ENCODE results near the gene FRMD4A. TPM values are rescaled to one million over a fixed set of nuclear protein-coding genes. Genes with fewer than 3 reads are reported as not detected.
A peak's percentile ranks its signal among the peaks of the same experiment; 100 is the strongest.

Gene FRMD4A
- total RNA-seq, 1 donor from 2014 or later, result 236 TPM

DNA sequence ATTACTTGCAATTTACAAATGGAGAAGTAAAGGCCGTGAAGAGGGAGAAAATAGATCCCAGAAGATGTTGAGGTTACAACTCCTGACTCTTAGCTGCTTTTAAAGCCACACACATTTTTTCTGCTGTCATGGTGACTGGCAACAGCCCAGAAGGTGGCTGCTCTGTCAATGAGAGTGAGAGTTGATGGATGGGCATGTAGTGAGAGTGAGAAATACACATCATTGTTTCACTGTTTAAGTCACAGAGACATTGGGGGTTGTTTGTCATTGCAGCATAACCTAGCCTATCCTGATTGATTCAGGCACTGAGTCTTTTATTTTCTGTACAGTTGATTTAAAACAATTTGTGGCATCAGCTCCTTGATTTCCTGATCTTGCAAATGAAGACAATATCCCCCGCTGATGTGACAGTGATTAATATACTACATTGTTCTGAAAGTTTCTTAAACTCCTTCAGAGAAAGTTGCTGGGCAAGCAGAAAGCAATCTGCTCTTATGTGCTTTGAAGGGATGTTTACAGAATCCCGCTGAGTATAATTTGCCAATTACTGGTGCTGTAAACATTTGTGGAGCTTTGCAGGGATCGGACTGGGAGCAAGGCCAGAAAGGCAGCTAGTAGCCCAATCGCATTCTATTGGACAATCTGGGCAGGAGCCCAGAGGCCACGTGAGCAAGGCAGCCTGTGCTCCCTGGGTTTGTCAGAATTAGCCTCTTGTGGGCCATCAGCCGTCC, 514.4 kb downstream of the FRMD4A start:
- Mint-ChIP-seq H3K4me3 (ENCODE audit: unreplicated experiment) (no peak overlapping the region), H3K36me3 (ENCODE audit: unreplicated experiment) (peaks cover 24% of the 10 kb centered on the region), H3K4me1 (ENCODE audit: unreplicated experiment) (peaks cover 49% of the 10 kb centered on the region), H3K27ac (ENCODE audit: unreplicated experiment) (peak overlapping the region; percentile 81), H3K27me3 (ENCODE audit: unreplicated experiment) (no peaks in the 10 kb centered on the region), H3K9me3 (ENCODE audit: unreplicated experiment) (peaks cover 4% of the 10 kb centered on the region)
- DNase-seq (ENCODE audit: extremely low spot score, unreplicated experiment), result no peak
- TF ChIP-seq, protein P1, sequence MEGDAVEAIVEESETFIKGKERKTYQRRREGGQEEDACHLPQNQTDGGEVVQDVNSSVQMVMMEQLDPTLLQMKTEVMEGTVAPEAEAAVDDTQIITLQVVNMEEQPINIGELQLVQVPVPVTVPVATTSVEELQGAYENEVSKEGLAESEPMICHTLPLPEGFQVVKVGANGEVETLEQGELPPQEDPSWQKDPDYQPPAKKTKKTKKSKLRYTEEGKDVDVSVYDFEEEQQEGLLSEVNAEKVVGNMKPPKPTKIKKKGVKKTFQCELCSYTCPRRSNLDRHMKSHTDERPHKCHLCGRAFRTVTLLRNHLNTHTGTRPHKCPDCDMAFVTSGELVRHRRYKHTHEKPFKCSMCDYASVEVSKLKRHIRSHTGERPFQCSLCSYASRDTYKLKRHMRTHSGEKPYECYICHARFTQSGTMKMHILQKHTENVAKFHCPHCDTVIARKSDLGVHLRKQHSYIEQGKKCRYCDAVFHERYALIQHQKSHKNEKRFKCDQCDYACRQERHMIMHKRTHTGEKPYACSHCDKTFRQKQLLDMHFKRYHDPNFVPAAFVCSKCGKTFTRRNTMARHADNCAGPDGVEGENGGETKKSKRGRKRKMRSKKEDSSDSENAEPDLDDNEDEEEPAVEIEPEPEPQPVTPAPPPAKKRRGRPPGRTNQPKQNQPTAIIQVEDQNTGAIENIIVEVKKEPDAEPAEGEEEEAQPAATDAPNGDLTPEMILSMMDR (IDR thresholded peaks at IDR 0.05), result no peak

DNA sequence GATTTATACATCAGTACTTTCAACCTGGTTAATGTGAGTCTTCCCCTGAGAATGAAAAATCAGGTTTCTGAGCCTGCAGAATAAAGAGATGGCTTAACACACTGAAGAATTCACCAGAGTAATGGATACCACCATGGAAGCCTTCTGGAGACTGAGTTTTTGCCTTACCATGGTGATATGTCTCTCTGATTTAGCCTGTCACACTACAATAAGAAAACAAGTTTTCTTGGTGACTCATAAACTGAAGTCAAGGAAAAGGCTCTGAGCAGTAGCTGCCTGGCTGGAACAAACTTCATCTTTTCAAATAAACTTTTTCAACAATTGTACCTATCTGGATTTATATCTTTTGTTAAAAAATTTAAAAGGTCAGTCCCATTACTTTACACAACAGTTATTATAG, 515.0 kb downstream of the FRMD4A start:
- Mint-ChIP-seq H3K9me3 (ENCODE audit: unreplicated experiment) (peaks cover 4% of the 10 kb centered on the region), H3K27me3 (ENCODE audit: unreplicated experiment) (no peaks in the 10 kb centered on the region), H3K4me1 (ENCODE audit: unreplicated experiment) (peaks cover 47% of the 10 kb centered on the region), H3K27ac (ENCODE audit: unreplicated experiment) (peak overlapping the region; percentile 81), H3K36me3 (ENCODE audit: unreplicated experiment) (peaks cover 24% of the 10 kb centered on the region), H3K4me3 (ENCODE audit: unreplicated experiment) (no peak overlapping the region)
- TF ChIP-seq, protein P1 (IDR thresholded peaks at IDR 0.05), result no peak
- no peak for DNase-seq (ENCODE audit: extremely low spot score, unreplicated experiment)

DNA sequence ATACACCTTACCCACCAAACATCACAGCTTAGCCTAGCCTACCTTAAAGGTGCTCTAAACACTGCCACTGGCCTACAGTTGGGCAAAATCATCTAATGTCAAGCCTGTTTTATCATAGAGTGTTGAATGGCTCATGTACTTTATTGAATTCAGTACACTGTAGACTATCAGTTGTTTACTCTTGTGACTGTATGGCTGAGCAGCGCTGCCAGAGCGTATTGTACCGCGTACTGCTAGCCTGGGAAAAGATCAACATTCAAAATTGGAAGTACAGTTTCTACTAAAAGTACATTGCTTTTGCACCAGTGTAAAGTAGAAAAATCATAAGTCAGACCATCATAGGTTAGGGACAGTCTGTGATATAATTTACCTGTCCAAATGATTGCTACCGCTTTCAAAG, 517.2 kb downstream of the FRMD4A start:
- Mint-ChIP-seq H3K27ac (ENCODE audit: unreplicated experiment) (no peak overlapping the region), H3K9me3 (ENCODE audit: unreplicated experiment) (peaks cover 4% of the 10 kb centered on the region), H3K36me3 (ENCODE audit: unreplicated experiment) (peaks cover 33% of the 10 kb centered on the region), H3K27me3 (ENCODE audit: unreplicated experiment) (no peaks in the 10 kb centered on the region), H3K4me1 (ENCODE audit: unreplicated experiment) (peaks cover 51% of the 10 kb centered on the region), H3K4me3 (ENCODE audit: unreplicated experiment) (no peak overlapping the region)
- DNase-seq (ENCODE audit: extremely low spot score, unreplicated experiment), result no peak
- TF ChIP-seq, protein P1 (IDR thresholded peaks at IDR 0.05), result no peak

DNA sequence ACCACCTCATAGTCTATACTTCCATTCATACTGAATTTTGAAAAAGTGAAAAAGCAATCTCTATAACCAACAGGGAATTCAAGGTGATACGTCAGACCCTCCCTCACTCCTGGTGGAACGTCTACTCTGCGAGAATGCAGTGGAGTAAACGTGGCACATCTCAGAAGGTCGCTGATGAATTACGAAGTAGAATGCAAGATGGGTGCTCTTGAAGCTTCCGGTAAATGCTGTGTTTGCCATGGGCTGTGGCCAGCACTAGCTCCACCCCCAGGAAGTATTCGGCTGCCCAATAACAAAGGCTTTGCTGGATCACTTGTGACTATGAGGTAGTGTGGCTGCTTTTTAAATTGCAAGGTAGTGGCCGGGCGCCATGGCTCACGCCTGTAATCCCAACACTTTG, 517.9 kb downstream of the FRMD4A start:
- TF ChIP-seq, protein P1 (IDR thresholded peaks at IDR 0.05), result no peak
- no peak overlapping the region for H3K4me3 Mint-ChIP-seq (ENCODE audit: unreplicated experiment)
- no peak for DNase-seq (ENCODE audit: extremely low spot score, unreplicated experiment)
- peak overlapping the region; percentile 41 for H3K27ac Mint-ChIP-seq (ENCODE audit: unreplicated experiment)
- H3K36me3 Mint-ChIP-seq (ENCODE audit: unreplicated experiment), result peaks cover 33% of the 10 kb centered on the region
- H3K9me3 Mint-ChIP-seq (ENCODE audit: unreplicated experiment), result peaks cover 4% of the 10 kb centered on the region
- H3K4me1 Mint-ChIP-seq (ENCODE audit: unreplicated experiment), result peaks cover 53% of the 10 kb centered on the region
- no peaks in the 10 kb centered on the region for H3K27me3 Mint-ChIP-seq (ENCODE audit: unreplicated experiment)

DNA sequence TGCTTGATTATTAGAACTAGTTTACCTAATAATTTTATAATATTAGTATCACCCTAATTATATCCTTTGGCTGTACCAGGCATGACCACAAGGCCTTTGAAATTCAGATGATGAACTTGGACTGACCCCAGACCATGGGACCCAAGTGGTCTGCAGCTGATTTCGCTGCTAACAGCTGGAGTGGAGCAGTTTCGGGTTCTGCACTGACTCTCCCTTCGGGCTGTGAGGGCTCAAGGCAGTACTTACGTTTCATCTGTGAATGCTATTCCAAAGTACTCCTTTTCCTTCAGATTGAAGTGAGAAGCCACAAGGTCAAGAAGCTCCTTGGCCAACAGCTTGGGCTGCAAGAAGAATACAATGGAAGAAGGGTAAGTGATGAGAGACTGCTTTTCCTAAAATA, 520.2 kb downstream of the FRMD4A start:
- H3K4me3 Mint-ChIP-seq (ENCODE audit: unreplicated experiment), result no peak overlapping the region
- TF ChIP-seq, protein P1 (IDR thresholded peaks at IDR 0.05), result no peak
- peaks cover 4% of the 10 kb centered on the region for H3K9me3 Mint-ChIP-seq (ENCODE audit: unreplicated experiment)
- DNase-seq (ENCODE audit: extremely low spot score, unreplicated experiment), result no peak
- H3K27me3 Mint-ChIP-seq (ENCODE audit: unreplicated experiment), result no peaks in the 10 kb centered on the region
- H3K4me1 Mint-ChIP-seq (ENCODE audit: unreplicated experiment), result peaks cover 58% of the 10 kb centered on the region
- H3K27ac Mint-ChIP-seq (ENCODE audit: unreplicated experiment), result no peak overlapping the region
- peaks cover 29% of the 10 kb centered on the region for H3K36me3 Mint-ChIP-seq (ENCODE audit: unreplicated experiment)

Measured in osteocyte (in vitro differentiated cells).